NB4 (cell line): ENCODE measurements around the gene SMYD2.

Source experiments
- DNase-seq: peaks from one replicate; pipeline ENCODE4 v3.0.0; 2010; ENCODE audit warnings: low read depth
- H3K4me3 ChIP-seq: one replicate; pipeline ENCODE4 v1.5.1; 2011; ENCODE audit warnings: mild to moderate bottlenecking, low read depth, low read length, moderate library complexity
- CTCF ChIP-seq: IDR thresholded peaks from one replicate; pipeline ENCODE4 v1.5.1; 2012; ENCODE audit warnings: low read depth, low read length
- MYC ChIP-seq: IDR thresholded peaks from 2 replicates; pipeline ENCODE4 v1.6.1; 2011; ENCODE audit warnings: low read depth, low read length
- POLR2A ChIP-seq: IDR thresholded peaks from 2 replicates; pipeline ENCODE4 v1.6.1; 2011; ENCODE audit warnings: mild to moderate bottlenecking; ENCODE audit not compliant: insufficient read length; ENCODE audit errors: extremely low read depth
- TF ChIP-seq, protein P1 (sequence below): IDR thresholded peaks from 2 replicates; pipeline ENCODE4 v1.6.1; 2011; ENCODE audit warnings: low read depth, low read length

The SMYD2 gene

DNA sequence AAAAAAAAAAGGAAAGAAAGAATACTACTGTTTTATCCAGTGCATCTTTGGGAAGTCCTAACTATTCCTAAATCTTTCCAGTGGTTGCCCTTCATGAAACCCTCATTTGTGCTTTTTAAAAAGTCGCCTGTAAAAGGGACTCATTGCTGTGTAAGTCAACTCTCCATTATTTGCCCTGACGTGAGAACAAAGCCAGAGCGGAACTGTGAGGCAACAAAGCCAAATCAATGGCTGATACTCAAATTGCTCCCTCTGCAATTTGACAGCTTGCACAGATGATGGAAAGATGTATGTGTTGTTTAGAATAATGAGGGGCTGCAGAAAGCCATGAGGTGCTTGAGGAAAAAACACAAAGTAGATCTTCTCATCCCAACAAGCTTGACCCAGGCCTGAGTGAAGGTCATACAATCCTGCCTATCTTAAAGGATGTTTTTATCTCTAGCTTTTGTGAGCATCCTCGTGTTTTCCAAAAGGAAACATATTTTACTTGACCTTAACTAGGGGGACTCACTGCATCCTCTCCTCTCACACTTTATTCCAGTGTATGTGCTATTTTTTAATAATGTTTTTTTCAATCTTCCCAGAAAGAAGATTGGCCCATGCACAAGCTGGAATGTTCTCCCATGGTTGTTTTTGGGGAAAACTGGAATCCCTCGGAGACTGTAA is 33.4 kb downstream of the SMYD2 start:
- no peak overlapping the region for H3K4me3 ChIP-seq
- TF ChIP-seq POLR2A (no peak), MYC (no peak), CTCF (no peak)
- TF ChIP-seq, protein P1, sequence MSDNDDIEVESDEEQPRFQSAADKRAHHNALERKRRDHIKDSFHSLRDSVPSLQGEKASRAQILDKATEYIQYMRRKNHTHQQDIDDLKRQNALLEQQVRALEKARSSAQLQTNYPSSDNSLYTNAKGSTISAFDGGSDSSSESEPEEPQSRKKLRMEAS = no peak
- DNase-seq = no peak

DNA sequence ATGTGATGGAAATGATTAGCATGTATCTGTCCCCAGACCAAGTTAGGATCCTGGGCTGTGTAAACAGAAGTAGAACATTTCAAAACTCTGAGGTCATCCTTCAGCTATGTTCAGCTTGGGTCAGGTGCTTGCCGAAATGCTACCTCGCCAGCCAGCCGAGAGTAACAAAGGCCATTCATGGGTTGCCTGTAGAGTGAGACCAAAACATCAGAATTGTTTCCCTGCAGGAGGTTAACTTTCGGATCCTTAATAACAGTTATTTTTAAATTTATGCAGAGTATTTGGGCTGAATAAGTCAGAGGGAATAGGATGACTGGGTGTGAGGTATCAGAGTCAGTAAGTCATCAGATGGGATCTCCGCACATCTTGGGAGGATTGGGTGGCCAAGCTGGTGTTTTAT is 35.6 kb downstream of the SMYD2 start:
- H3K4me3 ChIP-seq = no peak overlapping the region
- no peak for DNase-seq
- no peak for TF ChIP-seq MYC
- TF ChIP-seq, protein P1 = no peak

DNA sequence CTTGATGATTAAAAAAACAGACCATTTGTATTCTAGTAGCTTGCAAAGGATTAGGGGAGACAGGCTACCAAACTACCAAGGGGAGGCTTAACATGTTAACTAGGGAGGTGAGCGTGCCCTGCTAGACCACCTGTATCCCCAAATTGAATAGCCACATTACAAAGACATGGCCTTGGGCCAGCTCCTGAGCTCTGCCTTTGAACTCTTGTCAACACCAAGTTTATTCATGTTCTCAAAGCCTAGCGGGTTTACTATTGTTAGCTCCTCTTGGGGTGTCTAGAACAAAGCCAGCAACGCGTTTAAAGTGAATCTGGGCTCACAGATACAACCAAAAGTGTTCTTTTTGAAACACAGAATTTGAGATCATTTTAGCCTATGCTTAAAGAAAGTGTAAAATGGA is 36.3 kb downstream of the SMYD2 start:
- TF ChIP-seq CTCF (no peak), MYC (no peak), POLR2A (no peak)
- TF ChIP-seq, protein P1 = no peak
- no peak for DNase-seq
- no peak overlapping the region for H3K4me3 ChIP-seq

DNA sequence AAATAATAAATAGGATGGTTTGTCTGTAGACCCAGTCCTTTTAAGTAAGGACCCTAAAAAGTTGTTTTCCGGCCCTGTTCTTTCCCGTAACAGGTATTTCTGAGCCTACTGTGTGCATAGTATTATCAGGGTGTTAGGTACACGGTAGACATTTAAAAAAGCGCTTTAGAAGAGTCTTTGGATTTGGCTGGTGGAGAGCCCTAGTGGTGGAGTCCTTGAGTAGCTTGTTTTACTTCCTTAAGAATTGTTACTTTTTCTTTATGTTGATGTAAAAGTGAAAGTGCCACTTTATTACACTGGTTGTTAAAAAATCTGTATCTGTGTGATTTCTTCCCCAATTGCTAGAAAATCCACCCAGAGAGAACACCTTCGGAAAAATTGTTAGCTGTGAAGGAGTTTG is 36.8 kb downstream of the SMYD2 start:
- no peak for DNase-seq
- TF ChIP-seq MYC = no peak
- no peak overlapping the region for H3K4me3 ChIP-seq

GRCh38 chr1:214318356-214318755 is 37.4 kb downstream of the SMYD2 start:
- DNase-seq = peak; percentile 30
- H3K4me3 ChIP-seq = no peak overlapping the region
- TF ChIP-seq CTCF (no peak), POLR2A (no peak), MYC (no peak)
- TF ChIP-seq, protein P1 = no peak

- no peak for DNase-seq
- no peak for TF ChIP-seq MYC
- no peak for TF ChIP-seq CTCF
- TF ChIP-seq, protein P1 = no peak
- TF ChIP-seq POLR2A = no peak
- no peak overlapping the region for H3K4me3 ChIP-seq
Observed at GRCh38 chr1:214318956-214319736, 38.2 kb downstream of the SMYD2 start.
